ENCODE data around the gene CGB8.
A peak's percentile ranks its signal among the peaks of the same experiment; 100 is the strongest.
"Not testable (repeated sequence)": the region's sequence is repeated elsewhere in the genome, so short reads cannot be mapped to it uniquely, and the experiment has no call there.

Gene CGB8

GRCh38 chr19:49029749-49030148, 19.2 kb downstream of the CGB8 start:
- peak; percentile 36 for DNase-seq

- not testable (repeated sequence) for DNase-seq
Observed at GRCh38 chr19:49028686-49029085, 20.2 kb downstream of the CGB8 start.

- not testable (repeated sequence) for DNase-seq
Observed at GRCh38 chr19:49025599-49025998, 23.3 kb downstream of the CGB8 start.

DNA sequence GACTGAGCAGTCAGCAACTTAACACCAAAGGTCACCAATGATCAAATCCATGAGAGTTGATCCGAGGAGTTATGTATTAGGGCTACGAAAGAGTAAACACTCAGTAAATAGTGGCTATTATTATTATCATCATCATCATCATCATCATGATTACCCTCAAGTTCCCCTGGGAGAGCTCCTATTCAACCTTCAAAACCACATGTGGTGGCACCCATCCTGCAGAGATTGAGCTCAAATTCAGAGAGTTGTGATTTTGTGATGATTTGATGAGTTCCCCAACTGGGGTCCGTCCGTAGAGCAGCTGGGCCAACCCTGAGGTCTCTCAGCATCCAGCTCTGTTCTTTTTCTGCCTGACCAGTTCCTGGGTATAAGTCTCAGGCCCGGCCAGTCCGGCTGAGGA, 23.8 kb downstream of the CGB8 start:
- not testable (repeated sequence) for DNase-seq

- DNase-seq, result not testable (repeated sequence)
Observed at GRCh38 chr19:49024233-49024632, 24.7 kb downstream of the CGB8 start, which contains the start of gene CGB3. Gene CGB3, minus strand, starts transcription at chr19:49024333. Its CDS starts 362 bp downstream, at chr19:49023971.

DNA sequence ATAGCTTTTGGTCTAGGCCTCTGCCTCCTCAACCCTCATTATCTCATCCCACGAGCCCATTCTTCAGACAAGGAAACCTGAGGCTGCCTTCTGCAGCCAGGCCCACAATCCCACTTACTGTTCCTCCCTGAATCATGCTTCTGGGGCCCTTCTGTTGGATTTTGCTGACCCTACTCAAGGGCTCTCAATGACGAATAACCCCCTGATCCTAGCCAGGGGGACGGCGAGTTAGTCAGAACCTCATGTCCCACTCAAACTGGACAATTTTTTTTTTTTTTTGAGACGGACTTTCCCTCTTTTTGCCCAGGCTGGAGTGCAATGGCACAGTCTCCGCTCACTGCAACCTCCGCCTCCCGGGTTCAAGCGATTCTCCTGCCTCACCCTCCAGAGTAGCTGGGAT, 26.8 kb downstream of the CGB8 start:
- DNase-seq, result no peak

- DNase-seq, result peak; percentile 21
Observed at GRCh38 chr19:49020931-49021895, 27.7 kb downstream of the CGB8 start.

DNA sequence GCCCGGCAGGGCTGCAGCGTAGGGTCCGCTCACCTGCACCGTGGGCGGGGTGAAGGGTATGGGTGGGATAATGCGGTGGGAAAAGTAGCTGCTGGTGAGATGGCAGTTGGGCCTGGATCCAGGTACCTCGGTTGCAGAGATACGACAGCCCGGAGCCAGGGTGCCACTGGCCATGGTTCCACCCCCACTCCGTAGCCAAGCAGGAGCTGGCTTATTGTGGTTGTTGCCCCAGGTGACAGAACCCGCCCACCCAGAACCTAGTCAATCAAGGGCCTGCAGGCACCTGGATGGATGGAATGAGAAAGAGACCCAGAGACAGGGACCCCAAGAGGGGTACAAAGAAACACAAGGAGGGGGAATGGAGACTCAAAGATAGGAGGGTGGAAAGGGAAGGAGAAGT, 28.6 kb downstream of the CGB8 start:
- no peak for DNase-seq

DNA sequence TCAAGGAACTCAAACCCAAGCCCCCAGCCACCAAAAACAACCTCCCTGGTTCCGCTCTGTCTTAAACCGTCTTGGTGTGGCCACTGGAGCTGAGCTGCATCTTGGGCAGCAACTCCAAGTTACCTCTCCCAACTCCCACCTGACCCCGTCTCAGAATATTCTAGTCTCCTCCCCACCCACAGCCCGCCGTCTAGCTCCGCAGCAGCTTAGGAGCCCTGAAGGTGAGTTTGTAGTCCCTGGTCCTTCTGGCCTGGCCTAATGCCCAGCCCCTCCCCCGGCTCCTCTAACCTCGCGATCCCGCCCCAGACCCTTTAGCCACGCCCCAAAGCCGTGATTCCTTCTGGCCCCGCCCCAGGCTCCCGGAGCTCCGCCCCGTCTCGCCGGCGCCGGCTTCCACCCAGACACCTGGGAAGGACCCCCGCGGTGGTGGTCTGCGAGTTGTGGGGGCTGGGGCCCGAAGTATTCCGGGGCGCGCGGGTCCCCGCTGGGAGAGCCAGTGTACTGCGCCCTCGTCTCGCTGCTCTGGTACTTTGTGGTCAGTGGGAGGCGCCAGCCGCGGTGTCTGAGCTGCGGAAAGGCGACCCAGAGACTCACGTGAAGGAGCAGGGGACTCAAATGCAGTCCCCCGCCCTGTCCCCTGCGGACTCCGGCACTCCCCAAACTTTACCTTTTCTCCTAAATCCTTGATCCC, 29.5 kb downstream of the CGB8 start:
- DNase-seq, result peak; percentile 28

DNA sequence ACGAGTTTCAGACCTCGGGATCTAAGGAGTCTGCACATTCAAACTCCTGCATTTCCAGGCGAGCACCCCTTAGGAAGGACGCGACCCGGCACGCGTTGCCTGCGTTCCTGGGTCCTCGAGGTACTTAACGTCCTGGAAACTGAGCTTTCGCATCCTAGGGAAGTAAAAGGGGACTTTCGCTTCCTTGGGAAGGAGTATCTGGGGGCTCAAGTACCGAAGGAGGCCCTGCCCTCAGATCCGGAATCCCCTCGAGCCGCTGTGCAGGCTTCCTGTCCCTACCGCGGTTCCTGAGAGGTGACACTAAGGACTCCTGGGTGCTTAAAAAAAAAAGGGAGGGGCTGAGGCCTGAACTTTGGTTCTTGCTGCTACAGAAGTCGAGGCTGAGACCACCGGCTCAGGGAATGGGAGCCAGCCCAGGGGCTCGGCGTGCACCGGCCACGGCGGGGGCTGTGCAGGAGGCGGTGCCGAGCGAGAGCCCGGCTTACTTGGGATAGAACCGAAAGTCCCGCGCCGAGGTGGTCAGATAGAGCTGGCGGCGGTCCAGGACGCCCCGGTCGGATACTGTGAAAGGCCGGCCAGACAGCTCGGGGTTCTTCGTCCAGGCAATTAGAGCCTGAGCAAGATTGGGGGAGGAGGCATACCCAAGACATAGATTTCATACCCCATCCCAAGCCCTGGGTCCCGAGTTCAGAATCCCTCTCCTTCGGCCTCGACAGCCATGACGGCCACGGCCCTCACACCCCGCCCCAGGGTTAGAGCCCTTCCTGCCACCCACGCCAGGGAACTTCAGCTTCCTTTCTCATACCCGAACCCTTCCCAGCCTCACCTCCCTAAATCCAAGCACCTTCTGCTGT, 30.3 kb downstream of the CGB8 start:
- not testable (repeated sequence) for DNase-seq

- DNase-seq, result peak; percentile 69
Observed at GRCh38 chr19:49017666-49018351, 31.1 kb downstream of the CGB8 start.

DNA sequence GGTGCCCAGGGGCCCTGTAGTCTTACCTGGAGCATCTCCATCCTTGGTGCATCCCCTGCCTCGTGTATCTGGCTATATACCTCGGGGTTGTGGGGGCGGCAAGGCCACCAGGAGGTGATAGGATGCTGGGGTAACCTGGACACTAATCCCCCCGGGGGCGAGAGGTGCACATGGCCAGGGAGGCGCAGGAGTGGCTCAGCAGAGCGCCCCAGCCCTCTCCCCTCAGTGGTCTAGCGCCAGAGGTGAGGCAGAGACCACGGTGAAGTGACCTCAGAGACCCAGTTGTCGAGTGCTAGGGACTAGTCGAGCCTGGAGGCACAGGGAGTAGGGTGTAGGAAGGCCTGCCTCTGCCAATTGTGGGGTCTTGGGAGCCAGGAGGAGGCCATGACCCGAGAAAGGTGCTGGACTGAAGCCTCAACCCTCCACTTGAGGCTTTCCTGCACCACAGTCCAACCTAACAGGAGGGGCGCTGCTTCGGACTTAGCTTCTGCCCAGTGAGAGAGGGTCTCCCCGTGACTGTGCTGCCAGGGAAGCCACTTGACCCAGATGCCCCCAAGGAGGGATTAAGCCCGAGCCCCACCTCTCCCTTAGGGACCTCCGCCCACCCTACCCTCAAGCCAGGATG, 31.8 kb downstream of the CGB8 start, which contains the start of gene LHB:
Gene LHB (minus strand): TSS at position 51 of the 625 bp plus-strand sequence. CDS start 10 bp downstream, at position 41.
- DNase-seq, result no peak

DNA sequence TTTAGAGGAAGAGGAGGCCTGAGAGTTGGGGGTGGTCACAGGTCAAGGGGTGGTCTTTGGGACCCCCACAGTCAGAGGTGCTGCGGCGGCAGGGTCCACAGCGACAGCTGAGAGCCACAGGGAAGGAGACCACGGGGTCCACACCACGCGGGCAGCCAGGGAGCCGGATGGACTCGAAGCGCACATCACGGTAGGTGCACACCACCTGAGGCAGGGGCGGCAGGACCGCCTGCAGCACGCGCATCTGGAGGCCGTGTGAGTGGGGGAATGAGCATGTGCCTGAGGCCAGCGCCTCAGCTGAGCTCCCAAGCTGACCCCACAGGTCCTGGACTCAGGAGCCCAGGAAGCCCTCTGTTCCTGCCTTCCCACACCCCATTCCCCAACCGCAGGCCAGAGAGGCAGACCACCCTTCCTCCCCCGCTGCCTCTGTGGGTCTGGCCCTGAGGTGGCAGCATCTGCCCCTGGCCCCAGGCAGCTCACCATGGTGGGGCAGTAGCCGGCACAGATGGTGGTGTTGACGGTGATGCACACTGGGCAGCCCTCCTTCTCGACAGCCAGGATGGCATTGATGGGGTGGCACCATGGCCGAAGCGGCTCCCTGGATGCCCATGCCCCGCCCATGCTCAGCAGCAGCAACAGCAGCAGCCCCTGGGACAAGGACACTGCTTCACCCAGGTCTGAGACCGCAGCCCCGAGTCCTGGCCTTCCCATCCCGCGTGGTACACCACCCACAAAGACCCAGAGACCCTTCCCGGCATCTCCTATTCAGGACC, 32.7 kb downstream of the CGB8 start:
- DNase-seq, result no peak

- no peak for DNase-seq
Observed at GRCh38 chr19:49014870-49015255, 34.0 kb downstream of the CGB8 start.

DNA sequence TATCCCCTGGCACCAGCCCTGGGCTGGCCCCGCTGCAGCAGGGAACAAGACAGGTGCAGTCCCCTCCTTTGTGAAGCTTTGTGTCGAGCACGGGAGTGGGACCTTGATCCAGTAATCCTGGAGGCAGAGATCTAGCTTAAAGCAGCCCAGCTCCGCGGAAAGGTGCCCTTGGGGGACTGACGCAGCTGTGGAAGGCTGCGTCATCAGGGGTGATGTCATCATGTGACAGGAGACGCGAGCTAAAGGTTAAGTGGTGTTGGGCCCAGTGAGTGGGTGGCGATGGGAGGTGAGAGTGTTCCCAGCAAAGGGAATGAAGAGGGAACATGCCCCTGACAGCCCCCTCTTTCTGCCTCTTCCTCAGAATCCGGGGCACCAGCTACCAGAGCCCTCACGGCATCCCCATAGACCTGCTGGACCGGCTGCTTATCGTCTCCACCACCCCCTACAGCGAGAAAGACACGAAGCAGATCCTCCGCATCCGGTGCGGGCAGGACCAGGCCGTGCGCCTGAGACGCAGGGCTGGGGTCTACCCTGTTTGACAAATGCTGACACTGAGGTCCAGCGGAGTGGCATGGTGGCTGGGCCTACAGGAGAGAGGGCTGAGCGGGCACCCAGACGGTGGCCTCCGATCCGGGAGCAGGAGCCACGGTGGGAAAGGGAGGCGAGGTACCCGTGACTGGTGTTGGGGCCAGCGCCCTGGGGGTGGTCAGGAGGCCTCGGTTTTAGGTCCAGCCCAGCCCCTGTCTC, 34.6 kb downstream of the CGB8 start:
- DNase-seq, result no peak

- no peak for DNase-seq
Observed at GRCh38 chr19:49011194-49011593, 37.7 kb downstream of the CGB8 start.

- DNase-seq, result no peak
Observed at GRCh38 chr19:49010453-49010852, 38.5 kb downstream of the CGB8 start.

- DNase-seq, result no peak
Observed at GRCh38 chr19:49009828-49010227, 39.1 kb downstream of the CGB8 start.

- DNase-seq, result no peak
Observed at GRCh38 chr19:49006905-49007304, 42.0 kb downstream of the CGB8 start.

DNA sequence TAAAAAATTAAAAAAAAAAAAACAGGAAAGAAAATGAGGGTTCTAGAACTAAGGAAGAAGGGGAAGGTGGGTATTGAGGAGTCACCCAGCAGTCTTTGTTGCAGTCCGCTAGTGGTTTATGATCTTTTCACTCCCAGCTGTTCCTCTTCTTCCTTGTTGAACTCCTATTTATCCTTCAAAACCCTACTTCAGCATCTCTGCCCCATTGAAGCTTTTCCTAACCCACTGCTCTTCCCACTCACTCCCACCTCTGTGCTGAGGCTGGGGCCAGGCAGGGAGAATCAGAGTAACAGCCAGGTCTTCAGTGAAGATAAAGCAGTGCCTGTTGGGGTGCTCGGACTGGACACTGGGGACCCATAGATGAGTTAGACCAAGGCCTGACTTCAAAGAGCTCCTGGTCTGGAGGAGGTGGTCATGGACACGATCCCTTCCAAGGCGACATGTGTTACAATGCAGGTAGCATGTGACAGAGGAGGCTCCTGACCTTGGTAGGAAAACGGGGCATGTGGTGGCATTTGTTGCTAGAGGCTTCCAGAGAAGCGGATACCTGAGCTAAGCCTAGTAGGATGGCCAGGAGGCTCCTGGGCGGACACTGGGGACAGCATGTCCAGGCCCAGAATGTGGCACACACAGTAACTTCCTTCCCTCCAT, 43.8 kb downstream of the CGB8 start:
- DNase-seq, result no peak

Measured in fibroblast of skin of right quadriceps (primary cell).